ENCODE results near the gene CTAG1B.

DNA sequence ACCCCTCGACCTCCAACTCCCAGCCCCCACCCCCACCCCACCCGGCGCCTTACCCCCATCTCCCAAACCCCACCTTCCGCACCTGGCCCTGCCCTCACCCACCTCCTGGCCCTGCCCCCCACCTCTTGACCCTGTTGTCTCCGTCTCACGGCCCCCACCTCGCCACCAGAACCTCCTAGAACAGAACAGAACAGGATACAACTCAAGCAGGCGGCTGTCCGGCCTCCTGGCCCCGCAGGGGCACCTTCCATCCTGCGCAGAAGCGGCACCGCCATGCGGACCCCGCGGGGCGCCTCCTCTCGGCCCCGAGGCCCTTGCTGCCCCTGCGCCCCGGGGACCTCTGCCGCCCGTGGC, 33.9 kb upstream of the CTAG1B start:
- TF ChIP-seq, protein P1, sequence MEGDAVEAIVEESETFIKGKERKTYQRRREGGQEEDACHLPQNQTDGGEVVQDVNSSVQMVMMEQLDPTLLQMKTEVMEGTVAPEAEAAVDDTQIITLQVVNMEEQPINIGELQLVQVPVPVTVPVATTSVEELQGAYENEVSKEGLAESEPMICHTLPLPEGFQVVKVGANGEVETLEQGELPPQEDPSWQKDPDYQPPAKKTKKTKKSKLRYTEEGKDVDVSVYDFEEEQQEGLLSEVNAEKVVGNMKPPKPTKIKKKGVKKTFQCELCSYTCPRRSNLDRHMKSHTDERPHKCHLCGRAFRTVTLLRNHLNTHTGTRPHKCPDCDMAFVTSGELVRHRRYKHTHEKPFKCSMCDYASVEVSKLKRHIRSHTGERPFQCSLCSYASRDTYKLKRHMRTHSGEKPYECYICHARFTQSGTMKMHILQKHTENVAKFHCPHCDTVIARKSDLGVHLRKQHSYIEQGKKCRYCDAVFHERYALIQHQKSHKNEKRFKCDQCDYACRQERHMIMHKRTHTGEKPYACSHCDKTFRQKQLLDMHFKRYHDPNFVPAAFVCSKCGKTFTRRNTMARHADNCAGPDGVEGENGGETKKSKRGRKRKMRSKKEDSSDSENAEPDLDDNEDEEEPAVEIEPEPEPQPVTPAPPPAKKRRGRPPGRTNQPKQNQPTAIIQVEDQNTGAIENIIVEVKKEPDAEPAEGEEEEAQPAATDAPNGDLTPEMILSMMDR (IDR thresholded peaks at IDR 0.05; ENCODE audit: low read length): no peak
- TF ChIP-seq EZH2 (IDR thresholded peaks at IDR 0.05; ENCODE audit: borderline replicate concordance, low read length): no peak

Measured in OCI-LY1 (cell line).